ENCODE results near the gene C5orf46.
"Not testable (repeated sequence)": the region's sequence is repeated elsewhere in the genome, so short reads cannot be mapped to it uniquely, and the experiment has no call there.

The C5orf46 gene

DNA sequence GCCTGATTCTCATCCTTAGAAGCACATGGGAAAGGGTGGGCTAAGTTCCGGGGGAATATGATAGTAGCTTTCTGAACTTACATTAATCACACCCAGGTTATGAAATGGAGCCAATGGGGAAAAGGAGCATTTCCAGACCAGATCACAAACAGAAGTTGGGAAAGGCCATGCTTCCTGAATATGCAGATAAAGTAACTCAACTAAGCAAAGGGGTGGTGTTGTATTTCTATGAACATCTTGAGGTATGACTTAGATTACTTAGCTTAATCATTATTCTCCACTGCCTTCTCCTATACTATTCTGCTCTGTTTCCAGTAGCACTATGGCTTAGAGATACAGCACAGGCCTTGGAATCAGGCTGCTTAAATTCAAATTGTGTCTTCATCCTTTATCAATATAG lies 10.5 kb downstream of the C5orf46 start:
- in situ Hi-C loops (cut with MboI; ENCODE audit: low sequenced_read_pairs) = no loop called here

DNA sequence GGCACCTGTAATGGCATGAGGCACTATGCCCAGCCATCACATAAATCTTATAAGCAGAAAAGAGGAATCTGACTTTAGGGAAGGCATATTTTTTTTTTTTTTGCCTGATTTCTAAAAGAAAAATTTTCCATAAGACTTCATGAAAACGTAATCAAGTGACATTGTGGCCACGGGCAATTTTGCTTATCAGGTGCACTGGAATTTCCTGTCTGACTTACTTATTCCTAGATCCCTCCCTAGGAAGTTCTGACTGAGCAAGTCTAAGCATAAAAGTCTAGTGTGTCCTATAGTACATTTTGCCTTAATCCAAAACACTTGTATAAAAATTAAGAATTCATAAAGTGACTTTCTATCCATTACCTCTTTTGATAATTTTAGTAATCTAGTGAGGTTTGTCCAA lies 12.5 kb downstream of the C5orf46 start:
- in situ Hi-C loops (cut with MboI; ENCODE audit: low sequenced_read_pairs) = no loop called here

DNA sequence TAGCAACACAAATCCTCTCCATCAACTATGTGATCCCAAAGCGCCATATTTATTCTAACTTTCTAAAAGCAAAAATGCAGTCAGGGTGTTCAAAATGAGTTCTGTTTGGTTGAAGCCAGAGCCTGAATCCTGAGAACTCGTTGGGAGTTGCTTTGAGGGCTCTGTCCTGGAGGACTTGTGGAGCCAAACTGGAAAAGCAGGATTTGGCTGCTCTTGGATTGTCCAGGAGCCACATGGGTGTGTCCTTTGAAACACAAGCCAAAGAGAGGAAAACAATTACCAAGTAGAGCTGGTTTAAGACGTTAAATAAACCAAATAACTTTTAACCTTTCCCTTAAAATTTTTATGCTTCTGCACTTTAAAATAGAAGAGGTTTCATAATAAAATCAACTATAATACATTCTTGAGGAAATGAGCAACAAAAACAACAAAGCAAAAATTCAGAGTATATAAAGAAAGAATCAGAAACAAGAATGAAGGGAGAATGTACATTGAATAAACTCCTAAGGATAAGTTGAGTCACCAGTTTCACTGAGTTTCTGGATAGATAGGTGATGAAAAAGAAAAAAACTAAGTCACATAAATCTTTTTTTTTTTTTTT lies 13.5 kb downstream of the C5orf46 start:
- in situ Hi-C loops (cut with MboI; ENCODE audit: low sequenced_read_pairs) = no loop called here

DNA sequence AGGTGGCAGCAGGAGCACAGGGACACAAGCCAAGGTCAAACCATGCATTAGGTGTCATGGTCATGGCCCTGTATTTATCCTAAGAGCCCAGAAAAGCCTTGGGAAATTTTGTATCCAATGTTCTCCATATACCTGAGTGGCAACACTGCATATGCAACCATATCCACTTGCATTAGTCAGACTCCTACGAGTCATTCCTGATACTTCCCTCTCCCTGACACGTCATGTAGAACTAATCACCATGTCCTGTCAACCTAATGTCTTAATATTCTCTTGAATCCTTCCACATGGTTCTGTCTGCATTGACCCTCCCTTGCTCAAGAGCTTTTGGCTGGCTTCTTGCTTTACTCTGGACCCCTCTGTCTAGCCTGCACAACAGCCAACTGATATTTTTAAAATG lies 18.4 kb downstream of the C5orf46 start:
- in situ Hi-C loops (cut with MboI; ENCODE audit: low sequenced_read_pairs) = no loop called here

DNA sequence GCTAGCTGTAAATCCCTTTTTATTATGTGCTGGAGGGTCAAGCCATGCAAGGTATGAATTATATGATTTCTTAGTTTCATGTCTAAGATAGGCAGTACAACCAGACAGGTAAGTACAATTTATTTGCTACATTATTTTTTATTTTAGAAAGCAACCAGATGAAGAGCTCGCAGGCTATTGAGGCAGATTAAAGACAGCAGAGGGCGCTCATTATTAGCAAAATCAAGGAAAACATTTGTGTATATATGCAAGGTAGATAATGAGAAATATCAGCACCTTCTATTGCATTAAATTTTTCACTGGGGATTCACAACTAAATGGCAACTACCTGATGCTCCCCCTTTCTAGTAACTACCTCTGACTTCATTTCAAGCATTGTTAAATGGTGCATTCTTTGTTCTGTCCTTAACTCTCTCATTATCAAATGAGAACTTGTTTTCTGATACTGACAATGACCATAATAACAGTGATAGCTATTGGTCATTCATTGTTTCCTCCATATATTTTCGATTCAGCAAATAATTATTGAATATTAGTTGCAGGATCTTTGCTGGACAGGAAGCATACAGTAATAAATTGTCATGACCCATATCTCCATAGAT lies 19.2 kb downstream of the C5orf46 start:
- in situ Hi-C loops (cut with MboI; ENCODE audit: low sequenced_read_pairs) = no loop called here

DNA sequence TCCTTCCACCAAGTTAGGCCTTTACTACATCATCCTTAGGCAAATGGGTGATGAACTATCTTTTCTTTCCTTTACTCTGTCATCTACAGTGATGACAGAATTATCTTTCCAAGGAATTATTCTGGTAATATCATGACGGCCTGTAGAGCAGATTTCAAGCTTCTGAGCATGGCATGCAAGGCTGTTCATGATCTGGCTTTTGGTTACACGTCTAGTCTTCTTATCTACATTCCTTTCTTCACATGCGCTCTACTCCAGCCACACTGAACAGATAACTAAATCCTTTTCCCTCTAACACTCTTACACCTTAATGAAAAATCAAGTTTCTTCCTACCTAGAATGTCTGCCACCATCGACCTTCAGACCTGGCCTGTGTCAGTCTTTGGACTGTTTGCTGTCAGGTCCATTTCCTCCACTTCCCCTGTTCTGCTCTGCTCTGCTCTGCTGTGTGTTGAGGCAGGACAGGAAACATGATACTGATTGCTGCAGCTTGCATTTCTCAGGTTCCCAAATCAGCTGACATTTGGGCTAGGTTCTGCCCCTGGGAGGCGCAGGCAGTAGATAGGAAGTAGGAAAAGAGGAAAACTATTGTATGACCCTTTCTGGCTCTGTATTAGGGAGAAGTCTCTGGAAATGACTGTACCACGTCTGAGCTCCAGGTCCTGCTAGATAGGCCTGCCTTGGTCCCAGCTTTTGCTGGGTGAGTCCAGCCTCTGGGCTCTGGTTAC lies 23.6 kb downstream of the C5orf46 start:
- in situ Hi-C loops (cut with MboI; ENCODE audit: low sequenced_read_pairs) = no loop called here

DNA sequence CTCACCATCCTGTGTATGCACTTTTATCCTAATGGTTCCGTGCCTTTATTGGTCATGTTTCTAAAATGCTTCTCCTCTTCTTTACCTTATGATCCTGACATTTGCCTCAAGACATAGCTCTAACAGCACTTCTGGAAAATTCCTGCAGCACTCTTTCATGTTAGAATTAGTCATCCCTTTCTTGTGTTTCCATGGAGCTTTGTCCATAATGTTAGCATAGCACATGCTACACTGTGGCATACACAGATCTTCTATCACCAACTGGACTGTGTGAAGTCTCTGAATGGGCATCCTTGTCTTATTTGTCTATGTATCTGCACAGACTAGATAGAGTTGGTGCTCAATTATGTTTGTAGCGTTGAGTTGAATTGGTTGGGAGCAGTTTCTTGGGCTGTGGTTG lies 25.9 kb downstream of the C5orf46 start:
- in situ Hi-C loops (cut with MboI; ENCODE audit: low sequenced_read_pairs) = no loop called here

DNA sequence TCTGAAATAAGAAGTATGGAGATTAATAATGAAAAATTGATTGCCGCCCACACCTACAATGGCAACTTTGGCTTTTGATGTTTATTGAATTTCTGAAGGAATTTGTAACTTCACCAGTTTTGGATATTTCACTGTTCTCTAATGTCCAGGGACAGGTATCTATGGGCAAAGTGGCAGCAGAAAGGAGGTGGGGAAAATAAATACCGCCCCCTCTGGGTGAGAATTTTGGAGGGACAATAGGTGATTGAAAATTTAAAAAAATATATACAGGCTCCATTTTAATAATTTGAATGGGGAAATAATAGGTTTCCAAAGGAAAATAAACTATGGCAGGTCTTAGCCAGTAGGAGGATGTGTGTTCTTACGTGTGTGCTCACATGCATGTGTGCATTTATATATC lies 26.6 kb downstream of the C5orf46 start:
- in situ Hi-C loops (cut with MboI; ENCODE audit: low sequenced_read_pairs) = no loop called here

DNA sequence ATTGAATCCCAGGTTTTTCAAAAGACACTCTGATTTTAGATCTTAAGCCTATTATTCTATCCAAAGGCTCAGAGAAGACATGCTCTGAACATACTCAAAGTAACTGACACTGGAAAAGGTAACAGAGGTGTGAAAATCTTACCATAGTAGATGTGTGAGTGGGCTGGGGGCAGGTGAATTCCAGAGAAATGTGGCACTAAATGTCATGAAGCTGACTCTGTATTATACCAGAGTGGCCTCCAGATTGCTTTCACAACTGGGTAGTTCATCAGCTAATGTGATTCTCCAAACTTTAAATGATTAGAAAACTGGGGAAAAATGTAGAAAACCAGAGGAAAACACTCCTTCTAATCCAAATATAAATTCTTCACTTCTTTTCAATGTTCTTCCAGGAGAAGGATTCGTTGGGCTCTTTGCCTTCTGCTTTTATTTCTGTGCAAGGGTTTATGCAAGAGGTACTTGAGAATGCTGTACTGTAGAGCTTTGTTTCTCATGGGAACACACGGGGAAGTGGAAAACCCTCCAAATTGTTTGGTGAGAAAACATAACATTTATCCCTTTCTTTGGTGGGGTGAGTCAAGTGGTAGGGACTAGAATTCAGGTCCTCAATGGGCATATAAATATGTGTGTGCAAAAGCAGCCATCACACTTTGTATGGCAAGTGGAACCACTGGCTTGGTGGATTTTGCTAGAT lies 28.1 kb downstream of the C5orf46 start, which contains the start of gene SCGB3A2:
Gene SCGB3A2 (plus strand): TSS at position 646 of the 694 bp plus-strand sequence. CDS start 93 bp downstream, outside the sequence.
- in situ Hi-C loops (cut with MboI; ENCODE audit: low sequenced_read_pairs) = no loop called here

DNA sequence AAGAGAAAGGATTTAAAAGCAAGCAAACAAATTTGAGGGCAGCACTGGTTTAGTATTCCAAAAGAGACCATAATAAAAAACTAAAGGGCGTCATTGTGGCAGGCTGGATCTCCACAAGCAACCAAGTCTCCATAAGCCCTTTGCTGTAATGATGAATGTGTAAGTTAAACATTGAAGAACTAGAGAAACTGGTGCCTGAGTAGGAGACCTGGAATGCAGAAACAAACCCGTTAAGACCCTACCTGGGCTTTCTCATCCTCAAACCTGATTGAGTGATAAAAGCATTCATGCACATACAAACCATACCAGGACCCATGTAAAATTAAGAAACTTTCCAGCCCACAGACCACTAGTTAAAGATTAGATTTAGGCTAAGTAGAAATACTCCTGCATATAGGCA lies 29.7 kb downstream of the C5orf46 start:
- in situ Hi-C loops (cut with MboI; ENCODE audit: low sequenced_read_pairs) = no loop called here

DNA sequence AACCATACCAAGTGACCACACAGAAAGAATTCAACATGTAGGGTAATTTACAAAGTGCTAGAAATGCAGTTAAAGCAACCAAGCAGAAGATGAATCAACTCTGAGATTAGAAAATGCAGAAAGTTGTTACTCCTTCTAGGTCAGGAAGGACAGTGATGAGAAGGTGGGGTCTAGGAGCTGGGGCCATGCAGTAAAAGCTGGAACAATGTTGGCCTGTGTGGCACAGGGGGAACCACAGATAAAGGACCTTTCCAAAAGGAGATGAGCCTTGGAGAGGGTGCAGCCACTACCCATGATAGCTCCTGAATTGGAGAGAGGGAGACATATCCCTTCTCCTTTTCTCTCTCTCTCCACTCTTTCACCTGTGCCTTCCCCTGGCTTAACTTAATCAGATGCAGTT lies 30.2 kb downstream of the C5orf46 start:
- in situ Hi-C loops (cut with MboI; ENCODE audit: low sequenced_read_pairs) = no loop called here

DNA sequence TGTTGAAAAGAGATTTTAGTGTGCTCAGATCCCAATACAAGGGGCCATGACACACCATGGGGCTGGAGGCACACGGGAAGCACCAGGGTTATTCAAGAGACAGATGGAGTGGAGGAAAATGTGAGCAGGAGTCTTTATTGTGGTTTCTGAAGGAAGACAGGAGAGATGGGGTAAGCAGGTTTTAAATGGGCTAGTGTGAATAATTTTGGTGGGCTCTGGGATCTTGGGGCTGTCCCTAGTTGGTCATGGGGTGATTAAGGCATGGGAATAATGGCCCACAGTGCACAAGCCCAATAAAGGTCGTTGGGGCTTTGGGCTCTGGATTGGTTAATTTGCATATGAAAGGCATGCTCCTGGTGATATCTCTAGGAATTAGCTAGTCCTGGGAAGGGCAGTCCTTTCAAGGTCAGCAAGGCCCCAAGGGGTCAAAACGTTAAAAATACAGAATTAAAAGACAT lies 31.4 kb downstream of the C5orf46 start:
- in situ Hi-C loops (cut with MboI; ENCODE audit: low sequenced_read_pairs) = no loop called here

DNA sequence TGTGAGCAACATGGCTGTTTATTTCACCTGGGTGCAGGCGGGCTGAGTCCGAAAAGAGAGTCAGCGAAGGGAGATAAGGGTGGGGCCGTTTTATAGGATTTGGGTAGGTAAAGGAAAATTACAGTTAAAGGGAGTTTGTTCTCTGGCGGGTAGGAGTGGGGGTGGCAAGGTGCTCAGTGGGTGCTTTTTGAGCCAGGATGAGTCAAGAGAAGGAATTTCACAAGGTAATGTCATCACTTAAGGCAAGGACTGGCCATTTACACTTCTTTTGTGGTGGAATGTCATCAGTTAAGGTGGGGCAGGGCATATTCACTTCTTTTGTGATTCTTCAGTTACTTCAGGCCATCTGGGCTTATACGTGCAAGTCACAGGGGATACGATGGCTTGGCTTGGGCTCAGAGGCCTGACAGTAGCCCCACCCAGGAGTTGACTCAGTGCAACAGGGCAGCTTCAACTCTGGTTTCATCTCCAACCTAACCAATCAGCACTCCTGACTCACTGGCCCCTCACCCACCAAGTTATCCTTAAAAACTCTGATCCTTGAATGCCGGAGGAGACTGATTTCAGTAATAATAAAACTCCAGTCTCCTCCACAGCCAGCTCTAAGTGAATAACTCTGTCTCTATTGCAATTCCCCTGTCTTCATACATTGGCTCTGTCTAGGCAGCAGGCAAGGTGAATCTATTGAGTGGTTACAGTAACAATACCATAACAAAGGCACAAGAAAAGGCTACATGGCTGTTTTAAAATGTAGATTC lies 32.0 kb downstream of the C5orf46 start:
- in situ Hi-C loops (cut with MboI; ENCODE audit: low sequenced_read_pairs) = not testable (repeated sequence)

DNA sequence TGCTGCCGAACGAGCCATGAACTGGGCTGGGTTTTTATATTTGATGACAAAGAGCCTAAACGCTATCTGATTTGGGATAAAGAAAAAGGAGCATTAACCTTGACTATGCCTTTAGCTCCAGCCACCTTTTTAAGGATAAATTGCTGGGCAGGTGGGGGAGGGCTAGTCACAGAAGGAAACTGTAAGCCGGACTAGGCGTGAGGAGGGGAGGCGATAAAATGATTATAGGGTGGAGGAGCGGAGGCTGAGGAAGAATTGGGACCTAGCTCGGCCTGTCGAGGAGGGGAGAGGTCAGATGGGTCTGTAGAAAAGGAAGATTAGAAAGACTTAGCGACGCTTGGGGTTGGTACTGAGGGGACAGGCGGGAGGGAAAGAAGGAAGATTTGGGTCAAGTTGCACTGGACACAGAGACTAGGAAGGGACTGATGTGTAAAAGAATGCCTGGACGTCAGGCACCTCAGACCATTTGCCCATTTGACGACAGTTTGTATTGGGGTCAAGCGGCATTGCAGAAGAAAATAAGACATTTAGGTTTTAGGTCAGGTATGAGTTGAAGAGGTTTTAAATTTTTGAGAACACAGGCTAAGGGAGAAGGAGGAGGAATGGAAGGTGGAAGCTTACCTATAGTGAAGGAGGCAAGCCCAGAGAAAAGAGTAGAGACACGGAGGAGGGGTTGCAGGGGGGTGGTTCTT lies 33.4 kb downstream of the C5orf46 start:
- in situ Hi-C loops (cut with MboI; ENCODE audit: low sequenced_read_pairs) = not testable (repeated sequence)

DNA sequence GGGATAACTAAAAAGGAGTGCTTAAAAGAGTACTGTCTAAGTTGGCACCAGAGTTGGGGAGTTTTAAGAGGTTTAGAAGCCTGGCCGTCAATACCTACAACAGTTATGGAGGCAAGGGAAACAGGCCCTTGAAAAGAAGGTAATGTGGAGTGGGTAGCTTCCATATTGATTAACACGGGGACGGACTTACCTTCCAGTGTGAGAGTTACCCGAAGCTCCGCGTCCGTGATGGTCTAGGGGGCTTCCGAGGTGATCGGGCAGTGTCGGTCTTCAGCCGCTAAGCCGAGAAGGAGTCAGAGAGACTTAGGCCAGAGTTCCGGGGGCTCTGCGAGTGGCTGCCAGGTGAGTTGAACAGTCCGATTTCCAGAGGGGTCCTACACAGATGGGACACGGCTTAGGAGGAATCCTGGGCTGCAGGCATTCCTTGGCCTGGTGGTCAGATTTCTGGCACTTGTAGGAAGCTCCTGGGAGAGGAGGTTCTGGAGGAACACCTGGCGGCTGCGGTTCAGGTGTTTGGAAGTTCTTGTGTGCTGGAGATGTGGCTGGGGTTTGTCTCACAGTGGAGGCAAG lies 34.3 kb downstream of the C5orf46 start:
- in situ Hi-C loops (cut with MboI; ENCODE audit: low sequenced_read_pairs) = not testable (repeated sequence)

DNA sequence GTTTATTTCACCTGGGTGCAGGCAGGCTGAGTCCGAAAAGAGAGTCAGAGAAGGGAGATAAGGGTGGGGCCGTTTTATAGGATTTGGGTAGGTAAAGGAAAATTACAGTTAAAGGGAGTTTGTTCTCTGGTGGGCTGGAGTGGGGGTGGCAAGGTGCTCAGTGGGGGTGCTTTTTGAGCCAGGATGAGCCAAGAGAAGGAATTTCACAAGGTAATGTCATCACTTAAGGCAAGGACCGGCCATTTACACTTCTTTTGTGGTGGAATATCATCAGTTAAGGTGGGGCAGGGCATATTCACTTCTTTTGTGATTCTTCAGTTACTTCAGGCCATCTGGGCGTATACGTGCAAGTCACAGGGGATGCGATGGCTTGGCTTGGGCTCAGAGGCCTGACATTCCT lies 36.4 kb downstream of the C5orf46 start:
- in situ Hi-C loops (cut with MboI; ENCODE audit: low sequenced_read_pairs) = not testable (repeated sequence)

DNA sequence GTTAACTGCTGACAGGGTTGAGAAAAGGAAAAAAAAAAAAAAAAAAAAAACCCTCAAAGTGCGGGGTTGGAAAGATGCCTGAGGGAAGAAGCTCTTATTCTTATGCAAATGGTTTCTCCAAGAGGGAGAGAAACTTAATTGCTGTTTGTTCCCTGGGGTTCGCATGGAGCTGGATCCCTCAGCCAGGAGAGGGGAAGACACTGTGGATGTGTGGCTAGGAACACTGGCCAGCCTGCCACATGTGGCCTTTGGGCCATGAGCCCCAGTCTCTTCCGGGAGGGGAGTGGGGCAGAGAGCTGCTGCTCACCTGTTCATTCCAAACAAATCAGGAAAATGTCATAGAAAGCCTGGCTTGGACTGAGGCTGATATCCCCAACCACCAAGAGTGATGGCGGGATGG lies 37.2 kb downstream of the C5orf46 start:
- in situ Hi-C loops (cut with MboI; ENCODE audit: low sequenced_read_pairs) = no loop called here

DNA sequence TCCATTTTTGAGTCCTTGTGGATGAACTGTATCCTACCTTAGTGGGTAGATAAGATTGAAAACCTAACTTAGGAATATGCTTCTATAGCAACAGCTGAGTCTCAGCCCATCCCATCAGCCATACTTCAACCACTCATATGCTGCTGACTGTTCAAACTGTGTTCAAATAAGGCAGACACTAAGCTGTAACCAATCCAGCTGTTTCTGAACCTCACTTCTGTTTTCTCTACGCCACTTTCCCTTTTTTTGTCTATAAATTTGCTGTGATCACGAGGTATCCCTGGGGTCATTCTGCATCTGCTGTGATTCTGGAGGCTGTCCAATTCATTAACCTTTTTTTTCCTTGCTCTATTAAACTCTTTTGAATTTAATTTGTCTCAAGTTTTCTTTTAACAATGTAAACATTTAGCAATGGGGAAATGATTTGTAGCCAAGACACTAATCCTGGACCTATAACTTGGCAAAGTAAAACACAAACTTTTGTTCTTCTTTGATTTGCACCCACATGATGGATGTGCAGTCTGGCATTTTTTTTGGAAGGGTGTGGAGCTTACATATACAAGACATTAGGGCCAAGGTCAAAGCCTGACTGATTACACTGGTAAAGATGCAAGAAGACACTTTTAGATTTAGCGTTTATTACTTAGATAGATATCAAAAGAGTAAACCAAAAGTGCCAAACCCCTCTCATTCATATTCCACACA lies 42.7 kb downstream of the C5orf46 start:
- in situ Hi-C loops (cut with MboI; ENCODE audit: low sequenced_read_pairs) = no loop called here

DNA sequence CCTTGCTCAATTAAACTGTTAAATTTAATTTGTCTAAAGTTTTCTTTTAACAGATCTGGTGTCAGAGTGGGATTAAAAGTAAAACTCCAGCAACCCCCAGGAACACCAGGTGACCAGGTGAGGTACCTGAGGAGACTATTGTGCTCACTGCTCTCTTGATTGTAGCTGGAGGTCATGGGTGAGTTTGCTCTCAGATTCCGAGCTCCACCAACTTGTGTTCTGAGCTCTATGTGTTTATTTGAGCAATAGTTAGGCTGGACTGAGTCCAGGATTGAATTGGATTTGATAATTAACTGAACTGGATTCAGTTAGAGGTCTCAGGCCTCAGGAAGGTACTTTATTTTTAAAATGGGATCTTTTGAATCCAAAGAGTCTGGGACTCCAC lies 45.7 kb downstream of the C5orf46 start:
- in situ Hi-C loops (cut with MboI; ENCODE audit: low sequenced_read_pairs) = no loop called here

All from HL-60/S4 treated with phorbol 12-myristate 13-acetate at 8.2 ng/mL for 4 days and 3 days (cell line).